ENCODE data around the gene KCTD10.
"Not testable (repeated sequence)": the region's sequence is repeated elsewhere in the genome, so short reads cannot be mapped to it uniquely, and the experiment has no call there.

Gene KCTD10

DNA sequence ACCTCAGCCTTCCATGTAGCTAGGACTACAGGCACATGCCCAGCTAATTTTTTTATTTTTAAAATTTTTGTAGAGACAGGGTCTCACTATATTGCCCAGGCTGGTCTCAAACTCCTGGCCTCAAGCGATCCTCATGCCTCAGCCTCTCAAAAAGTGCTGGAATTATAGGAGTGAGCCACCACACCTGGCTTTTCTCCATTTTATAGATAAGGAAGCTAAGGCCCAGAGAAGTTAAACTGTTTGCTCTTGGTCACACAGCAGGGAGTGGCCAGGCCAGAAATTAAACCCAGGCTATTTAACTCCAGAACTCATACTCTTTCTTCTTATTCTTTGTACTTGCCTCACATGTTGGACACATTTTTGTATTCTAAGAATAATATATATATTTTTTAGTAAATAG is 16.8 kb upstream of the KCTD10 start:
- DNase-seq, result no peak

DNA sequence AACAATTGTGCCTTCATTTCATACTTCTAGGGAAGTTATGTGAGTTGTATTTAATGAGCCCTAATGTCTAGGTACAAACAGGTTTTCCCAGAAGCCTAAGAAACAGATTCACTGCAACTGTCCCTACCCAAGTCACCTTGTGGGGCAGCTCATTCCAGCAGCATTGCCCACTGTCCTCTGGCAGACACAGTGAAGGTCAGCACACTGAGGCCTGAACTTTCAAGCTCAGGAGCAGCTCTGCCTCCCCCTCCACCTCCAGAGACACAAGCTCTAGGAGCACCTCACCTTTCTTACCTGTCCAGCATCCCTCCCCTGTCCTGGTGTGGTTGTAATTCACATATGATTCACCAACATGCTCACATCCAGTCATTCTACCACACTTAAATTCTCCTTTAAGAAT is 16.0 kb upstream of the KCTD10 start:
- DNase-seq, result no peak

DNA sequence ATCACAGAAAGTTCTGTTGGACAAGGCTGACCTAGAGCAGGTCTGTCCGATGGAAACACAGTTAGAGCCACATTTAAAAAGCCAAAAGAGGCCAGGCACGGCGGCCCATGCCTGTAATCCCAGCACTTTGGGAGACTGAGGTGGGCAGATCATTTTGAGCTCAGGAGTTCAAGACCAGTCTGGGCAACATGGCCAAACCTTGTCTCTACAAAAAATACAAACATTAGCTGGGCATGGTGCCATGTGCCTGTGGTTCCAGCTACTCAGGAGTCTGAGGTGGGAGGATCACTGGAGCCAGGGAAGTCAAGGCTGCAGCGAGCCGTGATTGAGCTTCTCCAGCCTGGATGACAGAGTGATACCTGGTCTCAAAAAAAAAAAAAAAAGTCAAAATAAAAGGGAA is 15.3 kb upstream of the KCTD10 start:
- DNase-seq, result no peak

DNA sequence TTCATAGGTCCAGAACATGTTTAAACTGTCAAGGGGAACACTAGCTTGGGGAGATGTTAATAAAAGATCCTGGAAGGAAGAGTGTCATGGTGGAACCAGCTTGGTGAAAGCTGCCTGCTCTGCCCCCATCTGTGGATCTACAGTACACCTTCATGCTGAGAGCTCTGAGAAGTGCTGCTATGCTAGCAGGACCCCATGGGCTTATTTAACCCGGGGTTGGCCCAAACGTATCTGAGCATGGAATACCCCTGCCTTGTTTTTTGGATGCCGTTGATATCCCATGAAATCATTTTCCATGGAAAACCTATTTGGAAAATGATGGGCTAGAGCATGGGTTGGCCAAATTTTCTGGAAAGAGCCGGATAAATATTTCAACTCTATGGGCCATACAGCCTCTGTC is 14.6 kb upstream of the KCTD10 start:
- DNase-seq, result no peak

DNA sequence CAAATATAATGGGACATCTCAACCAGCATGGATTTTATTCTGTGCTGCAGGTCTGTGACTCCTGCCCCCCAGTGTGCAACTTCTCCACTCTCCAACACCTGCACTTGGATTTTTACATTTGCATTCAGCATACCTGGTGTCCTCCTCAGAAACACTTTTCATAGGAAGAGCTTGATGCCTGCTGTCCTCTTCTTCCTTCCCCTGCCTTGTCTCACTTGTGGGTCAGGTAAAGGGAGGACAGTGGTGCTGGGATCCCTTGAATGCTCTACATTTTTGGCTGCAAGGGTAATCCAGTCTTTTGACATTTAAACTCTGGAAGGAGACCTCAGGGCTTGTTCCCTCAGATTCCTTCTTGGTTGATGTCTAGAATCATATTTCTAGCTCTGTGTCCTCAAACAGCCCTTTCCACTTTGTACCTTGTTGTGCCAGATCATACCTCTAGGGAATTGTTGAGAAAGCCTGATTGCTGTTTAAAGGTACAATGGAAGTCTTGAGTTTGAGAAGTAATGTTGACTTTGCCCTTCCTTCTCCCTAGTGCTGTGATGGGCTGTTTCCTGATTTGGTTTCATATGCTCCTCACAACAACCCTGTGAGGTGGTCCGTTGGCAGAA is 13.0 kb upstream of the KCTD10 start:
- no peak for DNase-seq

DNA sequence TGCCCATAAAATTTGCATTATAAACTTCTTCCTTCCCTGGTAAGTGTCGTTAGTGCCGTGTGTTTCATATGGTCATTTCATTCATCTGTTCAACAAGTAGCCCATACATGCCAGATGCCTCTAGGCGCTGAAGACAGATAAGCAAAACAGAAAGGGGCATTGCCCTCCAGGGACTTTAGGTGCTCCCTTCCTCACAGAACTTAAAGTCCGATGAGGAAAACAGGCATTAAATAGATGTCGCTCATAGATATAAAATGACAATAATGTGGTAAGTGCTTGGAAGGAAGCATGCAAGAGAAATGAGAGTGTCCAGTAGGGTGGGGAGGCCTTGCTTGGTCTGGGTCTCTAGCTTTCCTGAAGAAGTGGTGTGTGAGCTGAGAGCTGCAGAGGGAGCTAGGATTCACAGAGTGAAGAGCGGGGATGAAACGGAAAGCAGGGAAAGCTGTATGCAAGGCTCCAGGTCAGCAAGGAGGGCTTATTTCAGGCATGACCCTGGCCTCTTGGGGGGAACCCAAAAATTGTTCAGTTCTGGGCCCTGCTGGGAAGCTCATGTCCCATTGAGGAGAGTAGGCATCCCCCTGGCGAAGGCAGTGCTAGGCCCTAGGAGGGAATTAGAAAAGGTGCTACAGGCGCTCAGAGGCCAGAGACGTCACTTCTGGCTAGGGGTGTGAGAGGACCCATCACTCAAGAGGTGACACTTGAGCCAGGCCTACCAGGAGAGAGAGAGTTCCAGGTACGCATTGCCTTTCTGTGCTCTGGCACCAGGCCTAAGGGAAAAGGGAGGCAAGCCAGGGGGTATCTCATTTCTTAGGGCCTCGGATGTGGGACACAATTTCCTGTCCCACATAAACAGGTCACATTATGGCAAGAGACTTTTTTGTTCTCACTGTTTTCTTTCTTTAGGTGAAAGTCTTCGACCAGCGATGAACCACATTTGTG is 12.2 kb upstream of the KCTD10 start:
- DNase-seq, result no peak

DNA sequence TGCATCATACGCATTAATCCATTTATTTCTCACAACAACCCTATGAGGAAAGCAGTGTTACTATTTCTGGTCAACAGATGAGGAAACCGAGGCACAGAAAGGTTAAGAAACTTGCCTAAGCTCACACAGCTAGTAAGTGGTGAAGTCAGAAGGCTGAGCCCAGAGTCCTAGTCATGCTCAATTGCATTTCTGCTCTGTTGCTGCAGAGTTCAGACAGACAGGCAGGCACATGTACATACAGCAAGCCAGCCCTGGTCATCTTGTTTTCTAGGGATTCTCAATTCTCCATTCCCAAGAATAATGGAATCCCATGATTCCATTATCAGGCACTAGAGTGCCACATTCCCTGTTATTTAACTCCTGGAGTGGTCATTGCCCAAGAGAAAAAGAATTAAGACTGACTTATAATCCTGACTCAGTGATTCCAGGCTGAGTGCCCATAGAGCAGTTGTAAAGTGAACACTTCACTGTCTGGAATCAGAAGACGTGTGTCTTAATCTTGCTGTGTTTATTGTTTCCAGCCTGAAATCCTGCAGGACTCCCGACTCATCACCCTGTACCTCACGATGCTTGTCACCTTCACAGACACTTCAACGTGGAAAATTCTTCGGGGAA is 11.1 kb upstream of the KCTD10 start:
- DNase-seq, result no peak

DNA sequence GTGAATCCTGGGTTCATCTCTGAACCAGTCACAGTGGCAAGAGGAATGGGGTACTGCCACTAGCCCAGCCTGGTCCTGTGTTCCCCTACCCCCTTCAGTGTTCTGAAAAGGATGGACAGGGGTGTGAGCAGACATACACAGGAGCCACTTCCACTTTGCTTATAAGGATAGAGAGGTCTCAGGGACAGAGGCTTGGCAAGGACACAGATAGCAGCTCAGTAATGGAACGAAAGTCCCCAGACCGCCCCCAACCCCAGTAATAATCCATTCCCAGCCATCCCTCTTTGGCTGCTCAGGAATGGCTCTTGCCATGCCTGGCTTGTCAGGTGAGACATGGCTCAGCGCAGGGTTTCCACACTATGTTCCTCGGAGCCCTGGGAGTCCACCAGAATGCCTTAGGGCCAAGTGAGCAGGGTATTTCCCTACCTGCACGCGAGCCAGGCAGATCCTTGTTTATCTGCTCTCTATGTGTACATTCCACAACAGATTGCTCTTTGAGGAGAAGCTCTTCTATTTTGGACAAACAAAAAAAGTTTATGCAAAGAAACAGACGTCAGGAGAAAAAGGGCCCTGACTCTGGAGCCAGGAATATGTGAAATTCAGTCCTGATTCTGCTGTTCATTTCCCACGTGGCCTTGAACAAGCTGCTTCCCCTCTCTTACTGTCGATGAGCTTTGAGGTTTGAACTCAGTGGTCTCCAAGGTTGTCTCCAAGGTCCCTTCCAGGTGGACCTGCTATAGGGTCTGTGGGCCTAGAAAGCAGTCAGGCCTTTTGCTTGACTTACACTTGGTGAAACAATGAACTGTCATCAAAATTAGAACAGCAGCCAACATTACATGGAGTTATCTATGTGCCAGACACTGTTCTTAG is 10.3 kb upstream of the KCTD10 start:
- no peak for DNase-seq

DNA sequence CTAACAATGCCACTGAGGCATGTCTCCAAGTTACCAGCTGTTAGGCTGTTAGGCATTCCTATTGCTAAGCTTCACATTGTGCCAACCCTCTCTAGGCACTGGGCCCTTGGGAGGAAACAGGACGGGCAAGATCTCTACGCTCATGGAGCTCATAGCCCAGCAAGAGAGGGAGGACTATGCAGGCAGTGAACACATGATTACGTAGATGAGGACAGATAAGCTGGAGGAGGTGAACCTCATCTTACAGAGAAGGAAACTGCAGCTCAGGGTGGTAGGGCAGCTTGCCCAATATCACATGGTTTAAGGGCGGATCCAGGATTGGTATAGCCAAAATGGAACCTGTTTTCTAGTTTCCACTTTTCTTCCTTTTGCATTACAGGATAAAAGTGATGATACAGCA is 8.1 kb upstream of the KCTD10 start:
- DNase-seq, result no peak

DNA sequence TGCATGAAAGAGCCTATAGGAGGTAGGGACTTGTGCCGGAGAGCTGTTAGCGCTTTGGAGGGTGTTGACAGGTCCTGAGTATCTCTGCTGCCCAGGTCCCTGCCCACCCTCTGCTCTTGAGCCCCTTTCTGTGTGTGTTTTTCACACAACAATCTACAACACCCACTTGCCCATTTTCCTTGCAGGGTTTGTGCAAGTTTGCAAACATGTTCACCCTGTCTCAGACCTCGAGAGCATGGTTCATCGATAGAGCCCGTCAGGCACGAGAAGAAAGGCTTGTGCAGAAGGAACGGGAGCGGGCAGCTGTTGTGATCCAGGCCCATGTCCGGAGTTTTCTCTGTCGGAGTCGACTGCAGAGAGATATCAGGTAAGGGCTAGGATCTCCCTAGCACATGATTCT is 6.2 kb upstream of the KCTD10 start:
- DNase-seq, result no peak

DNA sequence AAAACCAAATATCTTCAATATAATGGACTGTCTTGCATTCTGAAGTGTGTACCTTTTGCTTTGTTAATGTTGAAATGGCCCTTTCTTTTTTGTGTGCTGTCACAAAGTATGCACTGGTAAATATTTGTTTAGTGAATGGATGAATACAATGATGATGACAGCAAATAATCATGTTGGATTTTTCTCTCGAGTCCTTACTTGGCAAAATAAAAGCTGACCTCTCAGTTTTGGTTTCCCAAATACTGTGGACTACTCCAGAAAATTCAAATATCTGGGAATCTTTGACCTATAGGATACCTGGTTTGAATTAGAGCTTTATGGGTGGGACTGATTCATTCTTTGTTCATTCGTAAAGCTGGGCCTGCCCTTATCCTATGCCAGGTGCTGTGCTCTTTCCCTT is 5.8 kb upstream of the KCTD10 start:
- no peak for DNase-seq

DNA sequence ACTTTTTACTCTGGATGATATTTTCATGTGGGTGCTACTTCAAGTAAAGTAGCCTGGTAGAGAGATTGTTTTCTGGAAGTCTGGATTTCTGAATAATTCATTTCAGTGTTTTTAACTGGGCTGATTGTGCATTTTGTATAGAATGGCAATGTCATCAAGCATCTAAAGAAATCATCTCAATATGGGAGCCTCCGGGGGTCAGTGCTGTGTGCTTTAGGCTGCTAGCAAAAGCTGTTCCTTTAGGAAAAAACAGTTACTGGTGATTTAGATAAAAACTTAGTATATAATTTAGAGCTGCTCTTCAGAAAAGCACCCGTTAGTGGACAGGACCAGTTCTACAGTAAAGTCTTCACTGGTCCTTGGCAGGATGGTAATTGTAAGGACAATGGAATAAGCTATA is 5.4 kb upstream of the KCTD10 start:
- DNase-seq, result no peak

DNA sequence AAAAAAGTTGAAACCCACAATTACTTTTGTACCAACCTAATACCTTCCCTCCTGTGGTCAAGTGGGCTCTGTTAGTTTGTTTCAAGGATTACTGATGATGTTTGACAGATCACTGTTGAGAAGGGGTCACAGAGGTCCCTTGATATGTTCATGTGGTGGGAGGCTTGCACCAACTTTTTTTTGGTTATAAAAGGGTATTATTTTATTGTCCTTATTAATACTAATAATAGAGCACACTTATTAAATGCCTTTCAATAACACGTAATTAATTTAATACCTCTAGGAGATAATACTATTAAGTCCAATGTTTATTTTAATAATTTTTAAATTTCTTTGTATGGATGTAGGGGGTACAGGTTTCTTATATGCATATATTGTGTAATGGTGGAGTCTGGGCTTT is 4.8 kb upstream of the KCTD10 start:
- no peak for DNase-seq

DNA sequence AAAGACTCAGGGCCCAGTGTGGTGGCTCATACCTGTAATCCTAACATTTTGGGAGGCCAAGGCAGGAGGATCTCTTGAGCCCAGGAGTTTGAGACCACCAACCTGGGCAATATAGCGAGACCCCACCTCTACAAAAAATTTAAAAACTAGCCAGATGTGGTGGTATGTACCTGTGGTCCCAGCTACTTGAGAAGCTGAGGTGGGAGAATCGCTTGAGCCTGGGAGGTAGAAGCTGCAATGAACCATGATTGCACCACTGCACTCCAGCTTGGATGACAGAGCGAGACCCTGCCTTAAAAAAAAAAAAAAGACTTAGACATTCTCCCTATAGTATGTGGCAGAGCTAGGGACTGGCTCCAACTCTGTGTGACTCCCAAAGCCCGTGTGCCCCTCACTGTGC is 3.3 kb upstream of the KCTD10 start:
- DNase-seq, result no peak

DNA sequence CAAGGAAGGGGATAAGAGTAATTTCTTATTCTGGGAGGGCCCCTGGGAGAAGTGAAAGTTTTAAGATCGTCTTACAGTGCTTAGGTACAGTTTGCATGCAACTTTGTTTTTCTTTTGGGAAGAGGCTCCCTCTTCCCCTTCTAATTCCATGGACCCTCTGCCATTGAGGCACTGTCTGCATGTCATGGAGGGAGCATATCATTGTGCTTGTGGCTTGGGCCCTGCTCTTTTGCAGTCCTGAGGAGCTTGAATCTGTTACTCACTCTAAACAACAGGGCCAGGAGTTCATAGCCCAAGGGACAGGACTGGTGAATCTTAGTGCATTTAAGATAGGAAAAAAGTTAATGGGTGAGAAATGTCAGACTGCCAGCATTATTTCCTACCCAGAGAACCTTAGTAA is 2.7 kb upstream of the KCTD10 start:
- DNase-seq, result no peak

DNA sequence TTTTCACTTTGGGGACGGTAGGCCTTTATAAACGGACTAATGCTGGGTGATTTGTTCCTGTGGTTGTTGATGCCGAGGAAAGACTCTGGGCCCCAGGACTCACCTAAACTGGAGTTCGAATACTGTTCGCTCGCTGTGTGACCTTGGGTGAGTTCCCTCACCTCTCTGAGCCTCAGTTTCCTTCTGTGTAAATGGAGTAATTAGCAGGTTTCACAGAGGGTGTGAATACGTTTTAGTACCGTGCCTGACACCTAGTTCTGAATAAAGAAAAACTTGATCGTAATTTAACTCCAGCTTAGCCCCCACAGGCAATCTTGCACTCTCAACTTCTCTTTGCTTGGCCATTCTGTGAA is 839 bp upstream of the KCTD10 start:
- DNase-seq, result no peak

DNA sequence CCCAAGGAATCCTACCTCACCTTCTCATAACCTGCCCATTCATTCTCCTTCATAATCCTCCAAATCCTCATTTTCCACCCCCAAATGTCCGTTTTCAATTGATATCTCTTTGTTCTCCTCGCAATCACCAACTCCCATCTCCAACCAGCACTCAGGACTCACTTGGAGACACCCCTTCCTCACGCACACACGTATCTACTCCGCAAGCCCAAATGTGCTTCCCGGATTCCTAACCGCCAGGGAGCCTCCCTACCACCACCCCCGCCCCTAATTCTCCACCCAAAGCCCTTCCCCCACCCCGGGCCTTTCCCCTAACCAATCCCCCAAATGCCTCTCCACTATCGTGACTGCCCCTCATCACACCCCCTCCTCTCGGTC is 304 bp downstream of the KCTD10 start:
- no peak for DNase-seq

DNA sequence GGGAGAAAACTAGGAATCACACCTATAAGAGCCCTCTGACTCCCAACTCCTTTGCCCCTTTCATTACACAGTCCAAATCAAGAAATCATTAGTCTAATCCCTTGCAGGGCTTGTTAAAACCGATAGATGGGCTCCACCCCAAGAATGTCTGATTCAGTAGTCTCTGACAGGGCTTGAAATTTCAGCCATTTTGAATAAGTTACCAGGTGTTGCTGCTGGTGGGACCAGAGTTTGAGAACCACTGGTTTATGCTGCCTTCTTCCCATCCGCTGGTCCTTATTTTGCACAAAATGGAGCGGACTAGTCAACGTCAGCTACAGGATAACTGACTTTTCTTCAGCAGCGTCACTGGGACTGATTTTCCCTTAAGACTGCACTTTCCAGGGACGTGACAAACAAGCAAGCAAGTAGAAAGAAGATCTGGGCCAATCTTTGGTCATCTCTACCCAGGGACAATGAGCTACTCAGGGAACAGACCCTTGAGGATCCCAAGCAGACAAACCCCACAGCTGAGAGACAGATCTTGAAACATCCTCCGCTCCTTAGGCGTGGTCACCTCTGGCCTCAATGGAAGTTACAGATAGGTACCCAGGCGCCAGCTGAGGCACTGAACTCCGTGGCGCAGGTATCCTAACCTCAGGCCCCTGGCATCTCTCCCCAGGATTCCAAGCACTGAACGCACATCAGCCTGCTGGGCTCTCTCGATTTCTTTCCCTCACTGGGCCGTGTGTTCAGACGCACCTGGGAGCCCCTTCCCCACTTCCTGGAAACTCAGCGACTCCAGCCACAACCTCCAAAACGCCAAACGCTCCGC is 900 bp downstream of the KCTD10 start:
- DNase-seq, result no peak

DNA sequence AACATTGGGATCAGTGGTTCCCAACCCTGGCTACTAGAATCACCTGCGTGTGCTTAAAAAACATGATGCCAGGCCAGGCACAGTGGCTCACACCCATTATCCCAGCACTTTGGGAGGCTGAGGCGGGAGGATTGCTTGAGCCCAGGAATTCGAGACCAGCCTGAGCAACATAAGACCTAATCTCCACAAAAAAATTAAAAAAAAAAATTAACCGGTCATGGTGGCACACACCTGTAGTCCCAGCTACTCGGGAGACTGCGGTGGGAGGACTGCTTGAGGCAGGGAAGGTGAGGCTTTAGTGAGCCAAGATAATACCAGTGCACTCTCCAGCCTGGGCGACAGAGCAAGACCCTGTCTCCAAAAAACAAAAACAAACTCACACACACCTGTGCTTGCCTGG is 2.0 kb downstream of the KCTD10 start:
- no peak for DNase-seq

DNA sequence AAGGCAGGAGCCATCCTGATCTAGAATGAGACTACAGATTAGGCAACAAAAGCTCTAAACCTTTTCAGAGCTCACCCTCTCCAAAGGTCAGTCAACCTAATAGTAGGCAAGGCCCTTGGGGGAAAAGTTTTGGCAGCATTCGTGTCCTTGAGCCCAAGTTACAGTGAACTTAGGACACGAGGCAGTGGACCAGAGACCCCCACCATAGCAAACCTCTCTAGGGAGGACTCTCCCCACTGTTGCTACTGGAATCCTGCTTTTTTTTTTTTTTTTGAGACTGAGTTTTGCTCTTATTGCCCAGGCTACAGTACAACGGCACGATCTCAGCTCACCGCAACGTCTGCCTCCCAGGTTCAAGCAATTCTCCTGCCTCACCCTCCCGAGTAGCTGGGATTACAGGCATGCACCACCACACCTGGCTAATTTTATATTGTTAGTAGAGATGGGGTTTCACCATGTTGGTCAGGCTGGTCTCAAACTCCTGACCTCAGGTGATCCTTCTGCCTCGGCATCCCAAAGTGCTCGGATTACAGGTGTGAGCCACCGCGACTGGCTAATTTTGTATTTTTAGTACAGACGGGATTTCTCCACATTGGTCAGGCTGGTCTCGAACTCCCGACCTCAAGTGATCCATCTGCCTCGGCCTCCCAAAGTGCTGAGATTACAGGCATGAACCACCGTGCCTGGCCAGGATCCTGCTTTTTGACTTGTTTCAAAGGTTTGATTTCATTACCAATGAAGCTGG is 3.4 kb downstream of the KCTD10 start:
- DNase-seq, result not testable (repeated sequence)

DNA sequence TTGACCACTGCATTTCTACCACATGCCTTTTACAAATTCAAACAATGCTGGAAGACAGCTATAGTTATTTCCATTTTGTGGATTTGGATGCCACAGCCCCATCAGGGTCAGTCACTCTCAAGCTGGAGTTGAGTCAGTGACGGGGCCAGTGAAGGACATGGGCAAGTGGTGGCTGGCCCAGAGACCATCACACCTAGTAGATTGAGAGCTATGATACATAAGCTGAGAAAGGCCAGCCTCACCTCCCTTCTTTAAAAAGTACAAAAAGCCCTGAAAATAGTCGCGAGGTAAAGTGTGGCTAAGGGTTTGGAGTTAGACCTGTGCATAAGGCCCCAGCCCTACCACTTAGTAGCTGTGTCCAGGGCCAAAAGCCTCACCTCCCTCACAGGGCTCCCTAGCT is 4.1 kb downstream of the KCTD10 start:
- no peak for DNase-seq

DNA sequence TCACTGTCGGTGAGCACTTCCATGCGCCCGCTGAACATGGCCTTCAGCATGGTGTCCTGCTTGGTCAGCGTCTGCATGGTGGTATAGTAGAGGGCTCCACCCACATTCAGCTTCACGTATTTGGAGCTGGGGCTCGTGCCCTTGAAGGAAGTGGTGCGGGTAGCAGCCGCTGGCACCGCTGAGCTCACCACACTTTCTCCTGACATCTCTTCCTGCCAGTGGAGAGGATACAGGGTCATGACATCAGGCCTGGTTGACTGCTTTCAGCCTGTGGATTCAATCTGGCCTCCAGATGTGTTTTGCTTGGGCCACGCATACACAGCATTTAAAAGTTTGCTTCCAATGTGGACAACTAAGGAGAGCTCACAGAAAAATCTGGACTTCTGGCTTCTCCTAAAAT is 7.6 kb downstream of the KCTD10 start:
- DNase-seq, result no peak
